Activated CD4-positive, CD25-positive, alpha-beta regulatory T cell treated with anti-CD3 and anti-CD28 coated beads, Interleukin-2, amount 50 U/mL, for 24 hours (primary cell): ENCODE measurements around the gene UGT2B7.
"Not testable (repeated sequence)": the region's sequence is repeated elsewhere in the genome, so short reads cannot be mapped to it uniquely, and the experiment has no call there.

Experiments
- ATAC-seq, 2 donors: fragments of 150-1000 bp; cut with Tn5 transposase; one replicate each; pipeline ENCODE4 v1.10.0; 2021; ENCODE audit warnings: mild to moderate bottlenecking in 1 of 2, moderate library complexity in 1 of 2

UGT2B7 gene

DNA sequence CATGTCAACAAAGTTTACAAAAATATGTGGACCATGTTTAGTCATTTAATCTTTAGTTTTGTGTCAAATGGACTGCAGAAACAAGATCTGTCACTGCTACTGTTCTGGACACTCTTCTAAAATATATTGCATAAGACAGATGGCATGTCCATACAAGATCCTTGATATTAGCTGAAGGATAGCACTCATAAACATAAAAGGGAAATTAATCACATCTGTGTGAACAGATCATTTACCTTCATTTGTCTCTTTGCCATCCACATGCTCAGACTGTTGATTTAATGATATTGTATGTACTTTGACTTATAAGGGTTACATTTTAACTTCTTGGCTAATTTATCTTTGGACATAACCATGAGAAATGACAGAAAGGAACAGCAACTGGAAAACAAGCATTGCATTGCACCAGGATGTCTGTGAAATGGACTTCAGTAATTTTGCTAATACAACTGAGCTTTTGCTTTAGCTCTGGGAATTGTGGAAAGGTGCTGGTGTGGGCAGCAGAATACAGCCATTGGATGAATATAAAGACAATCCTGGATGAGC, at the start of gene UGT2B7:
Gene UGT2B7 (plus strand): TSS at position 364 of the 546 bp plus-strand sequence. CDS start 47 bp downstream, at position 411.
- no peak for ATAC-seq

DNA sequence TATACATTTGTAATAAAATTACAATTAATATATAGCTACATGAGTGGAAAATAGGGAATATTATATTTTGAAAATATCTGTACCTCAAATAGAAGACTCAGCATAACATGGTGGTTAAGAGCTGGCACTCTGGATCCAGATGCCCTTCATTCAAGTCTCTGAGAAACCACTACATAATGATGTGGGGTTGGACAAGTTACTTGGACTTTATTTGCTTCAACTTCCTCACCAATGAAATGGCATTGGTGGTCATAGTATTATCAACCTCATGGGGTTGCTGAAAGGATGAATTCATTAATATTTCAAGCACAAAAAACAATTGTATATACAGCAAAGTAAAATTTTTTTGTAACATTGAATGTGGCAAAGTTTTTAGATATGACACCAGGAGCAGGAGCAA, 46.4 kb upstream of the UGT2B7 start:
- no peak for ATAC-seq

DNA sequence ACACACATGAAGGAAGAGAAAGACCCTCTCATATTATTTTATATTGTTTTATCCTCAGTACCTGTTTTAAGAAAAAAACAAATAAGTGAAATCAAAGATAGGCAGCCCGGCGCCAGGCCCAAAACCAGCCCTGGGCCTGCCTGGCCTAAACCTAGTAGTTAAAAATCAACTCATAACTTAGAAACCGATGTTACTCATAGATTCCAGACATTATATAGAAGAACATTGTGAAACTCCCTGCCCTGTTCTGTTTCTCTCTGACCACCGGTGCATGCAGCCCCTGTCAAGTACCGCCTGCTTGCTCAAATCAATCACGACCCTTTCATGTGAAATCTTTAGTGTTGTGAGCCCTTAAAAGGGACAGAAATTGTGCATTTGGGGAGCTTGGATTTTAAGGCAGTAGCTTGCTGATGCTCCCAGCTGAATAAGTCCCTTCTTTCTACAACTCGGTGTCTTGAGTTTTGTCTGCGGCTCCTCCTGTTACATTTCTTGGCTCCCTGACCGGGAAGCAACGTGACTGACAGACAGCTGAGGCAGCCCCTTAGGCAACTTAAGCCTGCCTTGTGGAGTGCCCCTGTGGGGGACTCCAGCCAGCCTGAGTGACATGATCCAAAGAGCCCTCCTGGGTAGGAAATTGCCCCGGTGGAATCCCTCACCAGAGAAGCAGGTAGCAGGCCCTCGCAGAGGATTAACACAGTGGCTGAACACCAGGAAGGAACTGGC, 45.3 kb upstream of the UGT2B7 start:
- ATAC-seq: not testable (repeated sequence)

DNA sequence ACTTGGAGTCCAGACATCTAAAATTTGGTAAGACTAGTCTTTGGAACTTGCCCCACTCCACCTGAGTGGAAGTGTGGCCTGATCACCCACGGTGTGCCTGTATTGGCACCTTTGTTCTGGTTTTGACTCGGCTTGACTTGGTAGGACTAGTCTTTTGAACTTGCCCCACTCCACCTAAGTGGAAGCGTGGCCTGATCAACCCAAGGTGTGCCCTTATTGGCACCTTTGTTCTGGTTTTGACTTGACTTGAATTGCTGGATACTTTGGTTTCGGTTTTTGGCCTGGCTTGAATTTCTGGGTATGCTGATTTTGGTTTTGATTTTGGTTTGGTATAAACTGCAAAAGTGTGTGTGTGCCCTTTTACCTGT, 44.7 kb upstream of the UGT2B7 start:
- ATAC-seq: no peak

DNA sequence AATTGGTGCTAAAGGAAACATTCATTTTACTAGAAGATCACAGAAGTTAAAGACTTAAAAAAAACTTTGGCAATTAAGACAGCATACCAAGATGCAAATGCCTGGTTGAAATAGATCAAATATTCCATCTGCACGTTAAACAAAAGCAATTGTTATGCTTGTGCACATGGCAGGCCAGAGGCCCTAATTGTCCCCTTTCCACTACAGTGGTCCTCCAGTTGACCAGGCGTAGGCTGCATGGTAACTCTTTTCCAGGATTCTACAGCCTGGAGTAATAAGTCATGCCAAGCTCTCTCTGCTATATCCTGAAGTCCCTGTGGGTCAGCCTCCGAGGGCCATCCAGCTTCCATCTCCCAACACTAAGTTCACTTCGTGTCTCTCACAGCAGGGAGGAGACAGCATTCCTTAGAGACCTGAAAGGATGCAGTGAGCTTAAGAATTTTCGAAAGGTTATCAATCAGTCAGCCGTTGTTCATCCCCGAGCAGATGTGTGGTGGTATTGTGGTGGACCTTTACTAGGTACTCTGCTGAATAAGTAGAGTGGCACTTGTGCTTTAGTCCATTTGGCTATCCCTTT, 42.9 kb upstream of the UGT2B7 start:
- ATAC-seq: not testable (repeated sequence)

DNA sequence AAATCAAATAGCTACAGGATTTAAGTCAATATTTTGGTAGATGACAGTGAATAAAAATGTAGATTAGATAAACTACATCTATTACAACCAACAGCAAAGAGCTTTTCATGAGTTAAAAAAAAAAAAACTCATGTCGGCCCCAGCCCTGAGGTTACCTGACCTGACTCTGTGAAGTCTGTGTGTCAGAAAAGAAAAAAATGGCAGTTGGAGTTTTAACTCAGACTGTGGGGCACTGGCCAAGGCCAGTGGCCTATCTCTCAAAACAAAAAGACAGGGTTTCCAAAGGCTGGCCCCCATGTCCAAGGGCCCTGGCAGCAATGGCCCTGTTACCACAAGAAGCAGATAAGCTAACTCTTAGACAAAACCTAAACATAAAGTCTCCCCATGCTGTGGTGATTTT, 42.2 kb upstream of the UGT2B7 start:
- not testable (repeated sequence) for ATAC-seq

DNA sequence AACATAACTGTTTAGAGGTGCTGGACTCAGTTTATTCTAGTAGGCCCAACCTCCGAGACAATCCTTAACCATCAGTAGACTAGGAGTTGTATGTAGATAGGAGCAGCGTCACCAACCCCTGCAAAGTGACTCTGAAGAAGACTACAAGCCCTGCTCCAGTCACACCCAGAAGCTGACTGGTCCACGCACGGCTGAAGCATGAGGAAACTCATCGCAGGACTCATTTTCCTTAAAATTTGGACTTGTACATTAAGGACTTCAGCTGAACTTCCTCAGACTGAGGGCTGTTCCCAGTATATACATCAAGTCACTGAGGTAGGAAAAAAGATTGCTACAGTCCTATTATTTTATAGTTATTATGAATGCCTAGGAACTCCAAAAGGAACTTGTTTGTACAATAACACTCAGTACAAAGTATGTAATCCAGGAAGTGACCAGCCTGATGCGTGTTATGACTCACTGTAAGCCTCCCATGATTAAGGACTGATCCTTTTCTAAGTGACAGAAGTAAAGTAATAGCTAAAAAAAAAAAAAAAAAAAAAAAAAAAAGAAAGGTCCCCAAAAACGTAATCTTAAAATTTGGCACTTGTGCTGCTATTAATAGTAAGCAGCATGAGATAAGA, 41.6 kb upstream of the UGT2B7 start:
- ATAC-seq: no peak

DNA sequence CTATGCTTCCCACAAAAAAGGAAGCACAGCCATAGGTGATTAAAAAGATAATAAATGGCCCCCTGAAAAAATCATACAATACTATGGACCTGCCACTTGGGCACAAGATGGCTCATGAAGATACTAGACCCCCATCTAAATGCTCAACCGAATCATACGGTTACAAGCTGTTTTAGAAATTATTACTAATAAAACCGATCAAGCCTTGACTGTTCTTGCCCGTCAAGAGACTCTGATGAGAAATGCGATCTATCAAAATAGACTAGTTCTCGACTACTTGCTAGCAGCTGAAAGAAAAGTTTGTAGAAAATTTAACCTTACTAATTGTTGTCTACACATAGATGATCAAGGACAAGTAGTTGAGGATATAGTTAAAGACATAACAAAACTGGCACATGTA, 40.1 kb upstream of the UGT2B7 start:
- ATAC-seq: no peak

DNA sequence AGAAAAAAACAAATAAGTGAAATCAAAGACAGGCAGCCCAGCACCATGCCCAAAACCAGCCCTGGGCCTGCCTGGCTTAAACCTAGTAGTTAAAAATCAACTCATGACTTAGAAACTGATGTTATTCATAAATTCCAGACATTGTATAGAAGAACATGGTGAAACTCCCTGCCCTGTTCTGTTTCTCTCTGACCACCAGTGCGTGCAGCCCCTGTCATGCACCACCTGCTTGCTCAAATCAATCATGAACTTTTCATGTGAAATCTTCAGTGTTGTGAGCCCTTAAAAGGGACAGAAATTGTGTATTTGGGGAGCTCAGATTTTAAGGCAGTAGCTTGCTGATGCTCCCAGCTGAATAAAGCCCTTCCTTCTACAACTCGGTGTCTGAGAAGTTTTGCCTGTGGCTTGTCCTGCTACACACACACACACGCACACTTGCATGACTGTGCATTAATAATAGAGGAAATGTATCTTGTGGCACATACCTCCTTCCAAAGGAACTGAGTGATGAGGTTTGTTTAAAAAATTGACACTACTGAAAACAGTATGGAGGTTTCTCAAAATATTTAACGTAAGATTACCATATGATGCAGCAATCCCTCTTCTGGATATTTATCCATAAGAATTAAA, 39.2 kb upstream of the UGT2B7 start:
- no peak for ATAC-seq

DNA sequence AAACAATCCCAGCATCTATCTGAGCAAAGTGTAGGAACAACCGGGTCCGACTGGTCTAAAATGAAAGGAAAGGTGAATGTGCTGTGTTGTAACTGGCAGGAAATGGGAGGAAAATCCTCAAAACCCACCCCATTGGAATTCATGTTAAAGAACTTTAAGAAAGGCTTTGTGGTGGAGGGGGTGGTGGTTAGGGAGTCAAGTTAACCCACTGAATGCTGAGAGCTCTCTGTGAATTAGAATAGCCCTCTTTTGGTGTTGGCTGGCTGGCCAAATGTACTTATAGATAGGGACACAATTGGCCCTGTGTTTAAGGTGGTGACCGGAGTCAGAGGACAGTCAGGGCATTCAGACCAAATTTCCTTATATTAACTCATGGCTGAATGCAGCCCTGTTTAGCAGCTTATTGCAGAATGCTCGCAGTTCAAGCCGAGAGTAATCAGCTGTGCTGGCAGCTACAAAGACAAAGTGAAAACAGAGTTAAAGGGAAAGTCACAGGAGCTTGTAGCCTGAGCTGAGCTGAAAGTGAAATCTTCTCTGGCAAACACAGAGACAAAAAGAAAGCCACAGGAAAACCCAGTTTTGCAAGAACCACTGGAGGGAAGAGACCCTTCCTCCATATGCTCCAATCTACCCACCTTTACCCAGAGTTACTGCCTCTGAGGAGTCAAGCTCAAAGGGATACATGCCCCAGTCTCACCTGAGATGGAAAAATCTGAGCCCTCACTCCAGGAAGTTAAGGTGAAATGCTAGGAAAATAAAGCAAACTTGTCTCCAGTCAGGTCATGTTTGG, 38.5 kb upstream of the UGT2B7 start:
- no peak for ATAC-seq

DNA sequence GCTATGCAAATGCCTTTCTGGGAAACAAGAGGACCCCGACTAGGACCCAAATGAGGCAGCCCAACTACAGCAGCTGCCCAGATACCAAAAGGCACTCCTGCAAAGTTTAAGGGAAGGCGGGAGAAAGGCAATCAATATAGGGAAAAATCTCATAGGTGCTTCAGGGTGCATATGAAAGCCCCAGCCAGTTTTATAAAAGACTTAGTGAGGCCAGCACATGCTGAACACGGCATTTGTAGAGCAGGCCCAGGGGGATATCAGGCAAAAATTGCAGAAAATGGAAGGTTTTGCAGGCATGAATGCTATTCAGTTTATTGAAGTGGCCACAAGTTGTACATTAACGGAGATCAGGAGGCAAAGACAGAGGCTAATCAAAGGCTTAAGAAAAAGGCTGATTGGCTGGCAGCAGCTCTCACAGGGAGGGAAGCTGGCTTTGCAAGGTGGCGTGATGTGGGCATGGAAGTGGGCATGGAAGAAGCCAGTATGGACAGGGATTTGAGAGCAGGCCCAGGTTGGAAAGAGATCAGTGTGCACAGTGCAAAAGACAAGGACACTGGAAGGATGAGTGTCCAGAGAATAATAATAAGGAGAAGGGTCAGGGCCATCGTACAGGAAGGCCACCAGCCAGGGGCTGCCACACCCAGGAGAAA, 37.7 kb upstream of the UGT2B7 start:
- no peak for ATAC-seq

DNA sequence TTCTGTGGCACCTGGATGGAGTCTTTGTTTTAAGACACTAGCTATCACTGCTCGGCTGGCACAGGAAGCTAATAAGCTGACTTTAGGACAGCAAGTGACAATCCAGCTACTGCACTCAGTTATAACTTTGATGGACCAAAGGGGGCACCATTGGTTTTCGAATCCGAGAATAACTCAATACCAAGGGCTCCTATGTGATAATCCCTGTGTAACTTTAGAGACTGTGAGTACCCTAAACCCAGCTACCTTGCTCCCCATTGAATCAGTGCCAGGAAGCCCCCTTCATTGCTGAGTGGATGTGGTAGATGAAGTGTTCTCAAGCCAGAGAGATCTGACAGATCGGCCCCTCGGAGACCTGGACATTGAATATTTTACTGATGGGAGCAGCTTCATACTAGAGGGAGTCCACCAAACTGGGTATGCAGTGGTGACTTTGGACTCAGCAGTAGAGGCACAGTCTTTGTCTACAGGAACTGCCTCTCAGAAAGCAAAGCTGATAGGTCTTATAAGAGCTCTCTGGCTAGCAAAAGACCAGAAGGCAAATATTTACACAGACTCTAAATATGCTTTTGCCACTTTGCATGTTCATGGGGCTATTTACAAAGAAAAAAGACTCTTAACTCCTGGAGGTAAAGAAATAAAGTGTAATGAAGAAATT, 35.5 kb upstream of the UGT2B7 start:
- no peak for ATAC-seq

DNA sequence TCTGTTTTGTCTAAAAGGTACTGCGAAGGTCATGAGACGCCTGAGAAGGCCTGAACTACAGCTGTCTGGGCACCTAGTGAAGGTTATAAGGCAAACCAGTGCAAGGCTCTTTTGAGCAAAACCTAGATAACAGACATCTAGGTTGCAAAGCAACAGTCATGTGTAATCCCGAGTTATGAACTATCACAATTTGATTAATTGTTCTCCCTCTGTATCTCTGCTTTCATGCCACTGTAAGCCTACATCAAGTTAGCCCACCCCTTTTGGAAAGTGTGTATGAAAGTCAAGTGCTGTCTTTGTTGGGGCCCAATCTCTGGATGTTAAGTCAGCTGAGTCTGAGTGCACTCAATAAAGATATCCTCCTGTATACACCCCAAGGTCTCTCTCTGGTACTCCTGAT, 31.9 kb upstream of the UGT2B7 start:
- ATAC-seq: no peak

DNA sequence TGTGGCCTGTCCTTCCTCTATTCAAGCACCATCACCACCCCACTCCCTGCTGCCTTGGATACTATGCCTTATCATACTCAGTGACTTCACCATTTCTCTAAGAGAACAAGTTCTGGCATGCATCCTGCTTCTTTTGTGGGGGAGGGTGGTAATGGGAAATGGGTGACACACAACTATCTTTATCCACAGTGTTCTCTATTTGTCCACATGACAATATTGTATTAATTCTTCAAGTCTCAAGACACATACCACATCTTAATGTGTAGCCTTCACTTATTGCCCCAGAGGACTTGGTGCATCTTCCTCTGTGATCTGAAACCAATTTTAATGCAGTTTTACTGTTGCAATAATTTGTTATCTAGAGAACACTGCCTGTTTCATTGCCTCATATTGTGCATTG, 29.3 kb upstream of the UGT2B7 start:
- ATAC-seq: no peak

DNA sequence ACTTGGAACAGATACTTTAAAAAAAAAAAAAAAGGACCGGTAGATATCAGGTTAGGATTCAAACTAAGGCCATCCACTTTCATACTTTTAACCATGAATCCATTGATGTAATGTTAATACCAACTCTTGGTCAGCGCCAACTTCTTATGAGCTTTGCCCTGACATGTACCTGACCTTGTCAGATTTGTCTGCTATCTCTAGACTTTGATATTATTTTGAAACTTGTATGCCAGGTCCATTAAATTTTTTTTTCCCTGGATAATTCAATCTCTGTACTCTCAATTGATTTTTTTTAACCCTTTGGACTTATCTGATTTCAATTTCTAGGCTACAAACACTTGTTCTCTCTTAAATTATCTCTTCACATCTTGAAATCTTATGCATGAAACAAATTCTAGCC, 27.2 kb upstream of the UGT2B7 start:
- ATAC-seq: no peak

DNA sequence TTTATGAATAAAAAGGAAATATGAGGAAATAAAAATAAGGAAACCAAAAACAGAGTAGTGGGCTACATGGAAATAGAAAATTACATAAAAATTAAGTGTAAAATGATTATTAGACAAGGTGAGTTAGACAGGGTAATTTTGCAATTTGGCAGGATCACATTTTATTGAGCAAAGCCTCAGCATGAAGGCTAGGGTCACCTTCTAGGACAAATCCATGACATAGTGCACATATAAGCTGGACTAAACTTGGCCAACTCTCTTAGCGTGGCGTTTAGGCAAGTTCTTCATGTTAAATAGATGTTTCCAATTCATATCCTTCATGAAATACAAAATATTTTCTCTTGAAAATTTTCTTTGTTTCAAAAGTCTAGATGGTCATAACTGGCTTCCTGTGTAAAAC, 25.7 kb upstream of the UGT2B7 start:
- ATAC-seq: no peak

DNA sequence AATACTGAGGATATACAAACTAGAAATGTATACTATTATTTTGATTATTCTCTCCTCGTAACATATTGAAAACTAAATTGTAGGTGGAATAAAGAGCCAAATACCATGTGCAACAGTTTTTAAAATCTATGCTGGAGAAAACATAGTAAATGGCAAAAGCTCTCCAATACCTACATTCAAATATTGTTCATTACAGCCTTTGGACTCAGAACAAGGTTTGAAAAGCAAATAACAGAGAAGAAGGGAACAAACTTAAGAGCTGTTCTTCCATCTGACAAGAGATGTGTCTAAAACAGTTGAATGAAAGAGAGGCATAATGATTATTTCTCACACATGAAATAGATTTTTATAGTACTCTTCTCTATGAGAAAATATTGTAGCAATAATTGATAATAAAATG, 25.0 kb upstream of the UGT2B7 start:
- ATAC-seq: no peak

DNA sequence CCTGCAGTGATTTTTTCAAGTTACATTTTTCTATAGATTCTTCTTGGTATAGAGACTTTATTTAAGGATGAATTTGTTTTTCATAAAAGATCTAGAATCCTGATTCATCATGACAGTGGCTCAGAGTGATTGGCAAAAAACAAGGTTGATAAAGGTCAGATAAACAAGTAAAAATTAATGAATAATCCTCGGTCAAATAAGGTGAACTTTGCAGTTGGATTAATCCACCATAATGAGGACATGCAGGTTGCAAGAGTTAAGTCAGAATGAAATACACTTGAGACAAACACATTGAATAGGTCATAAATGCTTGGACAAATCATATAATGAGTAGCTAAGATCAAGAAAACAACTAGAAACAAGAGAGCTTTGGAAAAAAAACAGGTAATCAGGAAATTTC, 22.9 kb upstream of the UGT2B7 start:
- ATAC-seq: no peak

DNA sequence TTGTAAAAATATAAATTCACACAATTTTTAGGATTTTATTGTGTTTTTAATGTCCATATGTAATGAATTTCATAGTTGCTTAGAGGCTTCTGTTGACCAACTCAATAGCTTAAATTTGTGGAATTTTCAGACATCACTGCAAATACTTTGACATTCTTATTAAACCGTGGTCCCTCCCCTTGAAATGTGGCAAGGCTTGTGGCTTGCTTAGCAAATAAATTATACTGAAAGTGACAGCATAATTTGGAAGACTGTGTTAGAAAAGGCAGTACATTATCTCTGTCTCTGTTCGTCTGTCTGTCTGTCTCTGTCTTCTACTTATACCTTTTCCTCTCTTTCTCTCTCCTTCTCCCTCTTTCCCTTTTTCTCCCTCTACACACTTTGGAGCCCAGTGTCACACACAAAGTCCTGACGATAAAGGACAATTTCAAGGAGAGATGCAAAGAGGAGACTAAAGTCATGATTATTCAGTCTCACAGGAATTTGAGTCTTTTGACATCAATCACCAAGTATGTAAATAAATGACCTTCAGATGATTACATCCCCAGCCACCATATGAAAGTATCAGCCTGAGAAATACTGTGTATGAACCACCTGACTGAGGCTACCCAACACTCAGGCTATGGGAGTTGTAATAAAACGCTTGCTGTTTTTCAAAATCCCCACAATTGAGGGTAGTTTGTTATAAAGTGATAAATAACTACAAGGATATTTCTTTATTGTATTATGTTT, 21.0 kb upstream of the UGT2B7 start:
- no peak for ATAC-seq

DNA sequence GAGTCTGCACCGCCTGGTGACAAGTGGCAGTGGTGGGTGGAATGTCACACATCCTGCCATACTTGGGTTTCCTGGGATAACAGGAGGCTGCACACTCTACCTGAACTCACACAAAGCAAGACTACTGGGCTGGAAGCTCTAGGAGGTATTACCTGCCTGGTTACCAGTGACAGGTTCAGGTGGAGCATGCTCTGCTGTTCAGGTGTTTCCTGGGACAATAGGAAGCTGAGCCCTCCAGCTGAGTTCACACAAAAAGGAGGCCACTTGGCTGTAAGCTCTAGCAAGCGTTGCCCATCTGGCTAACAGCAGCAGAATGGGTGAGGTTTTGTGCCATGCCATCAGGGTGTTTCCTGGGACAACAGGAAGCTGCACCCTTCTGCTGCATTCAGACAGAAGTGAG, 17.4 kb upstream of the UGT2B7 start:
- no peak for ATAC-seq

DNA sequence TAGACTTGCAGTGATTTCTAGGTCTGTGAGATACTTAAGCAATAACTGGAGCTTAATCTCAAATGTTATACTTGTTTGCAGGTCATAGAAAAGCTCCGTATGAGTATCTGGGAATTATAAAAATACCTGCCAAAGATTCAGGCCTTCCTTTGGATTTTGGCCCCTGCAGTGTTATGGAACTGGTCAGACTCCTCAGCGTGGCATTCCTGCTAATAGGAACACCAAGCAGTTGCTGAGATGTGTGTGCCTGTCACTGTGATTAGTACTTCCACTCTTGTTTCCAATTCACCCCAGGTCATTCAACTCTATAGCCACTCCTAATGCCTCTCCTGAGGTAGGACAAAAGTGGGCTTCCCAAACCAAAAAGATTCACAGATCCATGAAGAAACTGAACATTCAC, 7.8 kb upstream of the UGT2B7 start:
- no peak for ATAC-seq
